HG02852 (cell line): ENCODE measurements around the gene CD8B.
"Not testable (repeated sequence)": the region's sequence is repeated elsewhere in the genome, so short reads cannot be mapped to it uniquely, and the experiment has no call there.

Experiments
- ATAC-seq: cut with Tn5 transposase; IDR thresholded peaks from one replicate; pipeline ENCODE4 v1.9.1; 2021; ENCODE audit warnings: mild to moderate bottlenecking, moderate library complexity; ENCODE audit not compliant: unreplicated experiment

The CD8B gene

DNA sequence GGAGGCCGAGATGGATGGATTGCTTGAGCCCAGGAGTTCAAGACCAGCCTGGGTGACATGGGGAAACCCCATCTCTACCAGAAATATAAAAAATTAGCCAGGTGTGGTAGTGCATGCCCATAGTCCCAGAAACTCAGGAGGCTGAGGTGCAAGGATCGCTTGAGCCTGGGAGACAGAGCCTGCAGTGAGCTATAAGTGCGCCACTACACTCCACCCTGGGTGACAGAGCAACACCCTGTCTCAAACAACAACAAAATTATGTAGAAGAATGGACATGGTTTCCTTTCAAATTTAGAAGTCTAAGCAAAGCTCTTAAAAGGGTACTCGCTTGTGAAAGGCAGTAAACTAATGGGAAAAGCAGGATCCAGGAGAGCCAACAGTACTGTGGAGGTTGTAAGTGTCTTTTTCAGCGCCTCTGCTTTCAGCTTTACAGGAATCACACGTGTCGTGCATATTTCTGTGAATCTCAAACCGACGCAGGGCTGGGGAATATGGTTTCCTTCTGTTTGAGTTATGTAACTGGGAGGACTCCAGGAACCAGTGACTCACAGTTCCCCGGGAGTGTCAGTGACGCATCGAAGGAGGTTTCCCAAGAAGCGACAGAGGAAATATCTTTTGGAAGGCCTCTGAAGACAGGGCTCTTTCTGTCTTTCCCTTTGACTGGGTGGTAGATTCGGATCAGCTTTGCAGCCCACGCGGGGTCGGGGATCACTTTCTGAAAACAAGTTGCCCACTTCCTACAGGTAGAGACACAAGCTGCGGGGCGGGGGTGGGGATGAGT, 24.6 kb downstream of the CD8B start:
- ATAC-seq: not testable (repeated sequence)

DNA sequence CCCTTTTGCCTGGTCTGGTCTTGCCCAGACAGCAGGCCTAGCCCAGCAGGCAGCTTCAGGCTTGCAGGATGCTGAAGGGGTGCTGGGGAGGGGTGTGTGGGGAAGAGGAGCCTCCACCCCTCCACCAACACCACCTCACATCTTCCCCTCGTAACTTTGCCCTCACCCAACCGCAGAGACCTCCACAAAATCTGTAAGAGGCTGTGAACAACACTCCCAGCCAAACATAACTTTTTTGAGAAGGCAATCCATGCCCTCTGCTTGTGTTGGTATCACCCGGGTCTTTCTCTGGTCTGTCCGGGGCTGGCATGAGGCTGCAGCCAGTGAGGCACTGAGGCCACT, 26.2 kb downstream of the CD8B start:
- ATAC-seq: not testable (repeated sequence)

DNA sequence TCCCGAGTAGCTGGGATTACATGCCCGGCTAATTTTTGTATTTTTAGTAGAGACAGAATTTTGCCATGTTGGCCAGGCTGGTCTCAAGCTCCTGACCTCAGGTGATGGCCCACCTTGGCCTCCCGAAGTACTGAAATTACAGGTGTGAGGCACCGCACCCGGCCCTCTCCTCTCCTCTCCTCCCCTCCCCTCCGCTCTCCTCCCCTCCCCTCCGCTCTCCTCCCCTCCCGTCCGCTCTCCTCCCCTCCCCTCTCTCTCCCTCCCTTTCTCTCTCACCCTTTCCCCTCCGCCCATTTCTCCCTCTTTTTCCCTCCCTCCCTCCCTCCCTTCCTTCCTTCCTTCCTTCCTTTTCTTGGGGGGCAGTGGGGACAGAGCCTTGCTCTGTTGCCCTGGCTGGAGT, 28.4 kb downstream of the CD8B start:
- ATAC-seq: no peak

DNA sequence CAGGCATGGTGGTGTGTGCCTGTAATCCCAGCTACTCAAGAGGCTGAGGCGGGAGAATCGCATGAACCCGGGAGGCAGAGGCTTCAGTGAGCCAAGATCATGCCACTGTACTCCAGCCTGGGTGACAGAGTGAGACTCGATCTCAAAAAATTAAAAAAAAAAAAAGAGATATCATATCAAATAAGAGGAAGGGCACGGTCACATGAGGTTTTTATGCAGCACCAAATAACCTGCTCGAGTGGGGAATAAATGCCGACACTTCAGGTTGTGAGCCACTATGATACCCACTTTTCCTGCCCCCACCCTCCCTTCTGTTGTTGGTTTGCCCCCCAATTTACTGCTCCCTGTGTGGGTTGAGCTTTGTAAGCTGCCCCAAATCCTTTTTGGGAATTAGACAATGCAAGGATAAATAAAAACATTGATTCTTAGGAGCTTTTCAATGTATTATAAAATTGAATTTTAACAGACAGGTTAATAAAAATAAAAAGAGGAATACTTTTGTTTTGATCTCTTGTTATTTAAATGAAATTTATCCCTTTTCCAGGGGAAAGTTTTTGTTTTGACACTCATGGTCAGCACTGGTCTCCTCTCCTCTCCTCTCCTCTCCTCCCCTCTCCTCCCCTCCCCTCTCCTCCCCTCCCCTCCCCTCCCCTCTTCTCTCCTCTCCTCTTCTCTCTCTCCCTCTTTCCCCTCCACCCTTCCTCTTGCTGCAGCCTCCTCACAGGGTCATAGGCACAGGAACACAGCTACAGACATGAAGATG, 29.2 kb downstream of the CD8B start:
- ATAC-seq: no peak

DNA sequence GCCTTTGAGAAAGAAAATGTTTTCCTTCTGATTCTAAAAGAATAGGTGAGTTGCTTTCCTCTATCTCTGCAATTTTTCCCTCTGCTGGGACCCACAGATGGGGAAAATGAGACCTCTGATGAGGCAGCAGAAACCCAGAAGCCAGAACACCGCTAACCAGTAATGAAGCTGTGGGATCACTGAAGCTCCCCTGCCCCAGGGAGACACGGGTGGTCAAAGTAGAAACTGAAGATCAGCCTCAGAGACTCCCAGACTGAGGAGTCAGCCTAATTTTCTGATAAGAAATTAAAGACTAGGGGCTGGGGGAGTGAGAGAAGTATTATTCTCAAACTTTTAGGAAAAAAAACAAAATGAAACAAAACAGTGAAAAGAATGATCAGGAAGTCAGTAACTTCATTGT, 30.1 kb downstream of the CD8B start:
- no peak for ATAC-seq

DNA sequence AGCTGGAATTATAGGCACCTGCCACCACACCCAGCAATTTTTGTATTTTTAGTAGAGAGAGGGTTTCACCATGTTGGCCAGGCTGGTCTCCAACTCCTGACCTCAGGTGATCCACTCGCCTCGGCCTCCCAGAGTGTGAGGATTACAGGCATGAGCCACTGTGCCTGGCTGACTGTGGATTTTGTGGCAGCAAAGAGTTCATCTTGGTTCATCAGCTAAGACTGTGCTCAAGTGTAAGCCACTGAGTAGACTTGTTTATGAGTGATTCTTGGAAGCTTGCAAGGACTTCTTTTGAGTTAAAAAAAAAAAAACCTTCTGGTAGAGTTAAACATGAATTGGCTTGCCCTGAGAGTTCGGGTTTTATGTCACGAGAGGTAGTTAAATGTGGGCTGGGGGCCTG, 34.7 kb downstream of the CD8B start:
- no peak for ATAC-seq

DNA sequence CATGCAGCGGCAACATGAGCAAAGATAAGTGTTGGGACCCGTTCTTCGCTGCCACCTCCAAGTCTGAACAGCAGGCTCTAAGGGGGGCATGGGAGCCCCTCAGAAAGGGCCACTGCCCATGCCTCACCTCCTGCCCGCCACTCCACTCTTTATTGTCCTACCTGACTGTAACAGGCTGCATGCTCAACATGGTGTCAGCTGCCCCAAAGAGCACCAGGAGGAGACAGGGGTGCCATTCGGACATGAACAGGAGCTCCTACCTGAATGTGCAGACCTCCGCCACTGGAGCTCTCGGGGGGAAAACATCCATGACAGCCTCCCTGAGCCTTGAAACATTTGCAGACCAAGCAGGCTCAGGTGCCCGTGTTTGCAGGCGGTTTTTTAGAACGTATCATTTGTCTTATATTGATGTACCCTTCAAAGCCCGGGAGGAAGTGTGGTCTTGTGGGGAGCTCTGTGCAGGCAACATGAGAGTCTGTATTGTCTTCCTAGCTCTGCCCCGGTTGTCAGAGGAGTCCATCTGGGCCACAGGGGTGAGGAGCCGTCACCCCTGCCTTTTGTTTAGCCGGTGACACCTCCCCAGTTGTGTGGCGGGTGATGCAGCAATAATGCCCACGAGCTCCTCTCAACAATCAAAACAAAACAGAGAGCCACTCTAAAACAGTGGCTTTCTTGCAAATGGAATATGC, 35.8 kb downstream of the CD8B start:
- ATAC-seq: no peak

DNA sequence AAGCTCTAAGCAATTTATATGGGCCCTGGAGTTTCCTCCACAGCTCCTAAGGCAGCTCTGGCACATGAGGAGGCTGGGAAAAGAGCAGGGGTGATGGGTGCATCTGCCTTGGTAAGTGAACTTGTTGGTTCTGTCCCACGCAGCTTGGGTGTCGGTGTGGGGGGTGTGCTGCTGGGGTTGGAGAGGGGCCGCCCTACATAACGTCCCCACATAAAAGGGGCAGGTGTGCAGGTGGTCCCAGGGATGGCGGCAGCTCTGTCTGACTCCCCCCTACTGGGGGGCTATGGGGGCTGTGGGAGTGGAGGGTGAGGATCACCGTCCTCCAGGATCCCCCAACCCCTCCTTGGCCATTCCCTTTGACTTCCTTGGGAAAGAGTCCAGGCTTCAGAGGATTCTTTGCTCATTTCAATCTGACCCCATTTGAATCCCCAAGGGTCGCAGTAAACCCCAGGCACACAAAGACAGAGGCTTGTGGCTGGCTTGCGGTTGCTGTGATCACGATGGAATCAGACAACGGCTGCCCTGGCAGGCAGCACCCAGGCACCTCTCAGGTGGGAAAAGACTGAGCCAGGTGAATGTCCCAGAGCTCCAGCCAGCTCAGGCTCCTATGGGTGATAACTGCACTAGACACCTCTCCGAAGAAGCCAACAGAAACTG, 36.5 kb downstream of the CD8B start:
- ATAC-seq: no peak

DNA sequence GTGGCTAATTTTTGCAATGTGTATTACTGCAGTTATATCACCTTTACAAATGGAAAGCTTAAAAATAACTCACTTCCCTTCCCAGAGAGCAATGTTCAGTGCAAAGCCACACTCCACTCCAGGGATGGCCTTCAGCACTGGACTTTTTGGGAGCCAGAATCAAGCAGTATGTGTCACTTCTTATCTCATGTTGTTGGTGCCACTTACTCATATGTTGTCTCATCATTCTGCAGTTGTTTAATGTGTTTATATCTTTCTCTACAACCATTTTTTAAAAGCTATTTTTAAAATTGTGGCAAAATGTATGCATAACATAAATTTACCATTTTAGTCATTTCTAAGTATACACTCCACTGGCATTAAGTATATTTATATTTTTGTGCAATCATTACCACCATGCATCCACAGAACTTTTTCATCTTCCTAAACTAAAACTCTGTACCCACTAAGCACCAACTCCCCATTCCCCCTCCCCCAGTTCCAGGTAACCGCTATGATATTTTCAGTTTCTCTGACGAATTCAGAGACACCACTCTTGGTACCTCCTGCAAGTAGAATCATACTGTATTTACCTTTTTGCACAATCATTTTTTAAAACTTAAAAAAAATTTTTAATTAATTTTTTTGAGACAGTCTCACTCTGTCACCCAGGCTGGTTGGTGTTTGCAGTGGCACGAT, 38.9 kb downstream of the CD8B start:
- no peak for ATAC-seq

DNA sequence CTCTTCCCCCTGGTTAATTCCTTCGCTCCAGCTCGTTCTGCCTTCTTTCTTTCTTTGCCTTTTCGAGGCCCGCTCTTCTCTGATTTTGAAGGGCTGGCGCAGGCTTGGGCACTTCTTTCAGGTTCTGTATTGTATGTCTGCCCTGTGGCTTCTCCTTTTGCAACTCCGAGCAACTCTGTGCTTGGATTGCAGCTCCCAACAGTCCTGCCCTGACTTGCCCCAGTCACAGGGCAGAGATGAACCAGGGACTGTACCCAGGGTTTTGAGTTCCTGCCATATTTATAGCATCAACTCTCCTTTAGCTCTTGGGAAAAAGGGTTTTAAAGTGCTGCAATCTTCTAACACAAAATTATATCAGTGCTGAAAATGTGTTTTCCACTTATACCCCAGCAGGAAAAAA, 39.8 kb downstream of the CD8B start:
- no peak for ATAC-seq

DNA sequence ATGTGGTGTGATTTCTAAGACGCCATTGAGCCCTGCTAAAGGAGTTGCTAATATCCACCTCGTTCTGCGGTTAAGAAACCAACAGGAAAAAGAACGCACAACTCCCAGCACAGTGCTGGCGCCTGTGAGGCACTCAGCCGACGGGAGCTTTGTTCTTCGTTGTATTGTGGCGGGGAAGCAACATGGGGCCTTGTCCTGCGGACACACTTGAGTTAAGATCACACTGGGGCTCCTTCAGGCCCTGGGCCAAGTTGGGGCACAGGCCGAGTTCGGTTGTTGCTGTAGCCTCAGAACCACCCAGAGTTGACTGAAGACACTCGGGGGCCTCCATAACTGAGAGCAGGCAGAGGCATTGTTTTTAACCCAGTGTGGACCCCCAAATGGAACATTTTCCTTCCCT, 40.4 kb downstream of the CD8B start:
- ATAC-seq: no peak

DNA sequence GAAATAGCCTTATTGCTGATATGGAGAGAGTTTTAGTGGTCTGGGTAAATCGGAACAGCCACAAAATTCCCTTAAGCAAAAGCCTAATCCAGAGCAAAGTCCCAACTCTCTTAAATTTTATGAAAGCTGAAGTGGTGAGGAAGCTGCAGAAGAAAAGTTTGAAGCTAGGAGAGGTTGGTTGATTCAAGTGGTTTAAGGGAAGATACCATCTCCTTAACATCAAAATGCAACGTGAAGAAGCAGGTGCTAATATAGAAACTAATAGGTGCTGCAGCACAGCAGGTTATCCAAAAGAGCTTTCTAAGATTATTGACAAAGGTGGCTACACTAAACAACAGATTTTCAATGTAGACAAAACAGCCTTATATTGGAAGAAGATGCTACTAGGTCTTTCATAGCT, 42.7 kb downstream of the CD8B start:
- ATAC-seq: no peak

DNA sequence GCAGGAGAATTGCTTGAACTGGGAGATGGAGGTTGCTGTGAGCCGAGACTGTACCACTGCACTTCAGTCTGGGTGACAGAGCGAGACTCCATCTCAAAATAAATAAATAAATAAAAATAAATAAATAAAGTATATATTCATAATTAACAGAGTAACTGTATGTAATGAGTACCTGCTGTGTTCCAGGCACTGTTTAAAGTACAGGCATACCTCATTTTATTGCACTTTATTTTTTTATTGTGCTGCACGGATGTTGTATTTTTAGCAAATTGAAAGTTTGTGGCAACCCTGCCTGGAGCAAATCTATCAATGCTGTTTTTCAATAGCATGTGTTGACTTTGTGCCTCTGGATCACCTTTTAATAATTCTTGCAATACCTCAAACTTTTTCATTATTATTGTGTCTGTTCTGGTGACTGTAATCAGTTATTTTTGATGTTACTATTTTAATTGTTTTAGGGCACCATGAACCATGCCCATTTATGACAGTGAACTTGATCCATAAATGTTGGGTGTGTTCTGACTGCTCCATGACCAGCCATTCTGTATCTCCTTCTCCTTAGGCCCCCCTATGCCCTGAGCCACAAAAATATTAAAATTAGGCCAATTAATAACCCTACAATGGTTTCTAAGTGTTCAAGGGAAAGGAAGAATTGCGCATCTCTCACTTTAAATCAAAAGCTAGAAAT, 43.4 kb downstream of the CD8B start:
- no peak for ATAC-seq

DNA sequence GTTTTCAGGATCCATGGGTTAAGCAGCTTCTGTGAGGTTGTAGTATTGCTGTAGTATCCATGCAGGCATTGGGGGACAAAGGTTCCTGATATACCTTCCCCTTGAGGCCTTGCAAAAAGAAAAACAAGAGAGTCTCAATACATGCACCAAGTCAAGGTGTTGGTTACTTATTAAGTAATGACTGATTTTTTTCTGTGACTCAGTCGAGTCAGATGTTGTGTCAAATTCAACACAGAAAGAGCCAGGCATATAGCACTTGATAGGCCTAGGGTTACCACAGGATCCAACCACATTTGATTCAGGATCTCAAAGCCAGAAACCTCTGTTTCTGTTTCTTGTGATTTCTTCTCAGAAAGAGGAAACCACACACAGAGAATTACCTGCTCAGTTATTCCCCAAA, 46.1 kb downstream of the CD8B start:
- no peak for ATAC-seq

DNA sequence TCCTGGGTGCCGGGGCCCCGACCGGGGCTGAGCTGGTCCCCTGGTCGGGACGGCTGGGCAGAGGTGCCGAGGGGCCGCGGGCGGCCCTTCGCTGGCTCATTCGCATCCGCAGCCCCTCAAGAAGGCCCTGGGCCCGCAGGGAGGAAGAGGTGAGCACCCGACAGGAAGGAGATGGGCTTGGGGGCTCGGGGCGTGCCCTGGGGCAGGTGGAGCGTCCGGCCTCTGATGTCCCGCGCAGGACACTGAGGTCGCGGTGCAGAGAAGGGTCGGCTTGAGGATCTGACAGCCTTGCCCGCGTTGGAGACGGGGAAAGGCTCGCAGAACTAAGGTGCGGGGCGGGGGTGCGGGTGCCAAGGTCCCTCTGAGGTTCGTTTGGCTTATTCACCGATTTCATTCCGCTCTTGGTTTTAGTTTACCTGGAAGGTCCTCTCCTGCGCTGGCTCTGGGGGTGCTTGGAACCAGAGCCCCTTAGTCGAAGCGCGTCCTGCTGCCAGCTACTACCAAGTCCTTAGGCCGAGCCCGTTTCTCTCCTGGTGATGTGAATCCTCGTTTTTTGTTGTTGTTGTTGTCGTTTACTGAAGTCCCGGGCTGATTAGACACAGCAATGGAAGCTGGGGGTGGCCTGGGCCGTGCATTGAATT, 52.1 kb downstream of the CD8B start:
- no peak for ATAC-seq

DNA sequence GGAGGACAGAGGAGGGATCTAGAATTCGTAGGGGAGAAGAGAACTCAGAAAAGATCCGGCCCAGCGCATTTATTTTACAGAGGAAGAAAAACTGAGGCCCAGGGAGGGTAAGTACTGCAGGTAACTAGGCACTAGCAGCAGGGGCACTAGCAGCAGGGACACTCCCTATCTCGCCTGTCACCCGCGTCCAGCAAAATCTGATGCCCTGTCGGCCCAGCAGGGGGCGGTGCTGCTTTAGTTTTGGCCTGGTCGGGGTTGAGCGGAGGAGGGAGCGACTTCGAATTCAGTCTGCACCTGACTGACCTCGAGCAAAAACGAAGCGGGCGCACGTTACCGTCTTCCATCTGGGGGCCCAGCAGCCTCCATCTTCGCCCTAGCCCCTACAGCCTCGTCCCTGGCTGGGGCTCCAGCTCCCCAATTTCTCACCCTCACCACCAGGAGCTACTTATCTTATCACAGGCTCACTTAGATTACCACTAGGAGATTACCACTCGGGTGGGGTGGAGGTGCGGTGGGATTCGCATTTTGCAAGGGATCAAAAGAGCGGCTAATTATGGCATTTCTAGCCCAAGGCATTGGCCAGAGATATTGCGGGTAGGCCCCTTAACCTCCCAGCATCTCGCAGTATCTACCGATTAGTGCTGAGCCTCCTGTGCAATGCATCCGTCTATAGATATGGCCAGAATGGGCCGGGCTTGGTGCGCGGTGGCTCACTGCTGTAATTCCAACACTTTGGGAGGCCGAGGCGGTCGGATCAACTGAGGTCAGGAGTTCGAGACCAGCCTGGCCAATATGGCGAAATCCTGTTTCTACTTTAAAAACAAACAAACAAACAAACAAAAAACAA, 53.1 kb downstream of the CD8B start:
- ATAC-seq: peak; percentile 96

DNA sequence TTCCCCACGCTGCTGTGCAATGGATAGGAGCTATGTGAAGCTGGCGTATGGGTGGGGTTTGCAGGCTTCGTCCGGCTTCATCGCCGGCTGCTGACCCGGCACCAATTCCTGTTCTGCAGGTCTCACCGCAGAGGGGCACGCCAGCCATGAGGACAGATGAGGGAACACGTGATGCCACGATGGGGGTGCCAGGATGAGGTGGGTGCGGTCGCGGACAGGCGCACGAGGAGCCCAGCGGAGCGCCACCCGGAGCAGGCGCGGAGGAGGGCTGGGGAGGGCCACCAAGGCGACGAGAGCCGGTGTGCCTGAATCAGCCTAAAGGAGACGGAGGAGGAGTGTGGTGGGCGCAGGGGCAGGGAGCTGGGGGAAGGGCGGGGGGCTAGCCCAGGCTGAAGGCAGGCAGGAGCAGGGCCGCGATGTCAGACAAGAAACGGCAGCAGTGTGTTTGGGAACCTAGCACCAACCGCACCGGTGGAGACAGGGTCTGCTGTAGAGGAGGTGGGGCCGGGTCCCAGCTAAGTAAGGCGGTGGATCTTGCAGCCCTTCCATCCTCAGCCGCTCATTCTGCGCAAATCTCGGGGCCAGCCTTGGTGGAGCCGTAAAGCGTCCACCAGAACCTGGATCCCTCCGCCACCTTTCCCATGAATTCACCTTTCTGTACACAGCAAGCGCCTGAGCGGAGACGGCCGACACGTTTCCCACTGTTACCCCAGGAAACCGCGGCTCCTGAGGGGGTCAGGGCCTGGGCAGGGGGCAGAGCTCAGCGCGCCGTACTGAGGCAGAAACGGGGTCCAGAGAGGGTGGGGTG, 54.0 kb downstream of the CD8B start:
- no peak for ATAC-seq

DNA sequence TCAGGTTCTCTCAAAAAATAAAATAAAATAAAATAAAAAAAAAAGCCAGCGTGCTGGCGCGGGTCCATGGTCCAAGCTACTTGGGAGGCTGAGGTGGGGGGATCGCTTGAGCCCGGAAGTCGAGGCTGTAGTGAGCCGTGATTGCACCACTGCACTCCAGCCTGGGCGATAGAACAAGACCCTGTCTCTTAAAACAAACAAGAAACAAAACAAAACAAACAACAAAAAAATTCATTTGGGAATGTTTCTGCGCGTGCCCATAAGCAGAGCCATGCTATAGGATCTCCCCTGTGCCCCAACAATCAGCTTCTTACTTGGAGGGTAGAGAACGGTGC, 54.6 kb downstream of the CD8B start:
- no peak for ATAC-seq
